ENCODE measurements around the gene ITCH.
"Not testable (repeated sequence)": the region's sequence is repeated elsewhere in the genome, so short reads cannot be mapped to it uniquely, and the experiment has no call there.

Gene ITCH

DNA sequence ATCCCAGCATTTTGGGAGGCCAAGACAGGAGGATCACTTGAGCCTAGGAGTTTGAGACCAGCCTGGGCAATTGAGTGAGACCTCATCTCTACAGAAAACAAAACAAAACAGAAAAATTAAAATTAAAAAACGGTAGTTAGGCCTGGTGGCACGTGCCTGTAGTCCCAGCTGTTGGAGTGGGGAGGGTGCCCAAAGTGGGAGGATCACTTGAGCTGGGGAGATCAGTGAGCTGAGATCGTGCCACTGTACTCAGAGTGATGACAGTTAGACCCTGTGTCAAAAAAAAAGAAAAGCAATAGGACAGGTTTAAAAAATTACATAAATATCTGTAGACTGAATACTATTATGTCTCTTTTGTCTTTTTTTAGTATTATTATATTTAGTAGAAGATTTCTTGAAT, 64.3 kb downstream of the ITCH start:
- no peak overlapping the region for H3K27ac ChIP-seq (ENCODE audit: low read length)
- peaks cover 4% of the 10 kb centered on the region; the same call in 1 of the 2 replicates for H3K36me3 ChIP-seq (ENCODE audit: control insufficient read depth, insufficient read depth, low read length)
- H3K4me1 ChIP-seq (ENCODE audit: control insufficient read depth, insufficient read depth, low read length) = no peaks in the 10 kb centered on the region
- H3K27me3 ChIP-seq (ENCODE audit: control insufficient read depth, insufficient read depth, low read length) = no peaks in the 10 kb centered on the region
- no CpG with 5 or more reads among the region's 3 CpGs for WGBS (ENCODE audit: insufficient coverage, insufficient read length)
- no peaks in the 10 kb centered on the region for H3K9me3 ChIP-seq (ENCODE audit: control insufficient read depth, insufficient read depth, low read length)
- no peak for DNase-seq (ENCODE audit: low read depth, low spot score)
- H3K4me3 ChIP-seq (ENCODE audit: low read length) = no peak overlapping the region

DNA sequence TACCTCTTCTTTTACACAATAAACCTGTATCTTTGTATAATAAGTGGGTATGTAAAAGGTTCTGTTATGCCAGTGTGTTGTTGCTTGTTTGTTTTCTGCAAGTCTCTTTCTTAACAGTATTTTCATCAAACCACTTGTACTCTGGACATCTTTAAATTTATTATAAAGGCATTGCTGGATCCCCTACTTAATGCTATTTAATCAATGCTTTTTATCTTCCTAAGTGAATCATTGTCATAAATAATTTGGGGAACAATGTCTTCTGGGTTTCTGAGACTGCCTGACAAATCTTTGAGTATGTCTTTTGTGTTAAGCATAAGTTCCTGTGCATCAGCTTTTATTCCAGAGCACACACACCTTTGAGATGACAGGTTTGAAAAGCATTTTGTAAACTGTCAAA, 64.7 kb downstream of the ITCH start:
- no peak overlapping the region for H3K4me3 ChIP-seq (ENCODE audit: low read length)
- no peaks in the 10 kb centered on the region for H3K9me3 ChIP-seq (ENCODE audit: control insufficient read depth, insufficient read depth, low read length)
- H3K36me3 ChIP-seq (ENCODE audit: control insufficient read depth, insufficient read depth, low read length) = peaks cover 4% of the 10 kb centered on the region; the same call in 1 of the 2 replicates
- no peaks in the 10 kb centered on the region for H3K27me3 ChIP-seq (ENCODE audit: control insufficient read depth, insufficient read depth, low read length)
- no peaks in the 10 kb centered on the region for H3K4me1 ChIP-seq (ENCODE audit: control insufficient read depth, insufficient read depth, low read length)
- no peak overlapping the region for H3K27ac ChIP-seq (ENCODE audit: low read length)
- DNase-seq (ENCODE audit: low read depth, low spot score) = no peak

- no peak overlapping the region for H3K27ac ChIP-seq (ENCODE audit: low read length)
- H3K4me3 ChIP-seq (ENCODE audit: low read length) = no peak overlapping the region
- H3K36me3 ChIP-seq (ENCODE audit: control insufficient read depth, insufficient read depth, low read length) = no peaks in the 10 kb centered on the region
- H3K4me1 ChIP-seq (ENCODE audit: control insufficient read depth, insufficient read depth, low read length) = no peaks in the 10 kb centered on the region
- no peak for DNase-seq (ENCODE audit: low read depth, low spot score)
- whole genome bisulfite sequencing (ENCODE audit: insufficient coverage, insufficient read length) = no CpG with 5 or more reads among the region's 3 CpGs
- H3K9me3 ChIP-seq (ENCODE audit: control insufficient read depth, insufficient read depth, low read length) = no peaks in the 10 kb centered on the region
- H3K27me3 ChIP-seq (ENCODE audit: control insufficient read depth, insufficient read depth, low read length) = no peaks in the 10 kb centered on the region
Observed at GRCh38 chr20:34431168-34431567, 68.1 kb downstream of the ITCH start.

DNA sequence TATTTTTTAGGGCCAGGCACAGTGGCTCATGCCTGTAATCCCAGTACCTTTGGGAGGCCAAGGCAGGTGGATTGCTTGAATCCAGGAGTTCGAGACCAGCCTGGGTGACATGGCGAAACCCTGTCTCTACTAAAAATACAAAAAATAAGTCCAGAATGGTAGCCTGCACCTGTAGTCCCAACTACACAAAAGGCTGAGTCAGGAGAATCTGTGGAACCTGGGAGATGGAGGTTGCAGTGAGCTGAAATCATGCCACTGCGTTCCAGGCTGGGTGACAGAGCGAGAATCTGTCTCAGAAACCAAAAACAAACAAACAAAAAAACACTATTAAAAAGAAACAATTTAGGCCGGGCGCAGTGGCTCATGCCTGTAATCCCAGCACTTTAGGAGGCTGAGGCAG, 69.6 kb downstream of the ITCH start:
- H3K9me3 ChIP-seq (ENCODE audit: control insufficient read depth, insufficient read depth, low read length); H3K4me3 ChIP-seq (ENCODE audit: low read length); DNase-seq (ENCODE audit: low read depth, low spot score); H3K27ac ChIP-seq (ENCODE audit: low read length); H3K27me3 ChIP-seq (ENCODE audit: control insufficient read depth, insufficient read depth, low read length); H3K4me1 ChIP-seq (ENCODE audit: control insufficient read depth, insufficient read depth, low read length); H3K36me3 ChIP-seq (ENCODE audit: control insufficient read depth, insufficient read depth, low read length): not testable (repeated sequence)
- WGBS (ENCODE audit: insufficient coverage, insufficient read length) = no CpG with 5 or more reads among the region's 6 CpGs

DNA sequence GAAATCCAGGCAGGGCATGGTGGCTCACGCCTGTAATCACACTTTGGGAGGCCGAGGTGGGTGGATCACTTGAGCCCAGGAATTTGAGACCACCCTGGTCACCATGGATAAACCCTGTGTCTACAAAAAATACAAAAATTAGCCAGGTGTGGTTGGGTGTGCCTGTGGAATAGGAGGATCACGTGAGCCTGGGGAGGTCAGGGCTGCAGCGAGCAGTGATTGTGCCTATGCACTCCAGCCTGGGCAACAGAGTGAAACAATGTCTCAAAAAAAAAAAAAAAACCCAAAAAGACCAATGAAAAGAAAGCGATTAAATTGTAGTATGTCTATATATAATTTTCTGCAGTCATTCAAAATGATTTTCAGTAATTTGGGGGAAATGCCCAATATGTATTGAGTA, 70.3 kb downstream of the ITCH start:
- Histone ChIP-seq H3K4me1 (ENCODE audit: control insufficient read depth, insufficient read depth, low read length) (no peaks in the 10 kb centered on the region), H3K9me3 (ENCODE audit: control insufficient read depth, insufficient read depth, low read length) (no peaks in the 10 kb centered on the region), H3K27ac (ENCODE audit: low read length) (no peak overlapping the region), H3K27me3 (ENCODE audit: control insufficient read depth, insufficient read depth, low read length) (no peaks in the 10 kb centered on the region), H3K36me3 (ENCODE audit: control insufficient read depth, insufficient read depth, low read length) (no peaks in the 10 kb centered on the region), H3K4me3 (ENCODE audit: low read length) (no peak overlapping the region)
- DNase-seq (ENCODE audit: low read depth, low spot score) = no peak
- WGBS (ENCODE audit: insufficient coverage, insufficient read length) = no CpG with 5 or more reads among the region's 5 CpGs

- no peak overlapping the region for H3K4me3 ChIP-seq (ENCODE audit: low read length)
- no peak for DNase-seq (ENCODE audit: low read depth, low spot score)
- no peaks in the 10 kb centered on the region; the same call in 1 of the 2 replicates for H3K36me3 ChIP-seq (ENCODE audit: control insufficient read depth, insufficient read depth, low read length)
- no peaks in the 10 kb centered on the region for H3K9me3 ChIP-seq (ENCODE audit: control insufficient read depth, insufficient read depth, low read length)
- H3K27me3 ChIP-seq (ENCODE audit: control insufficient read depth, insufficient read depth, low read length) = no peaks in the 10 kb centered on the region
- no peak overlapping the region for H3K27ac ChIP-seq (ENCODE audit: low read length)
- WGBS (ENCODE audit: insufficient coverage, insufficient read length) = no CpG with 5 or more reads among the region's 1 CpG
- no peaks in the 10 kb centered on the region for H3K4me1 ChIP-seq (ENCODE audit: control insufficient read depth, insufficient read depth, low read length)
Observed at GRCh38 chr20:34435589-34435988, 72.5 kb downstream of the ITCH start.

GRCh38 chr20:34437330-34437986, 74.4 kb downstream of the ITCH start:
- no peak for DNase-seq (ENCODE audit: low read depth, low spot score)
- no peak overlapping the region for H3K4me3 ChIP-seq (ENCODE audit: low read length)
- H3K4me1 ChIP-seq (ENCODE audit: control insufficient read depth, insufficient read depth, low read length) = no peaks in the 10 kb centered on the region
- H3K27ac ChIP-seq (ENCODE audit: low read length) = no peak overlapping the region
- peaks cover 3% of the 10 kb centered on the region; the same call in 1 of the 2 replicates for H3K36me3 ChIP-seq (ENCODE audit: control insufficient read depth, insufficient read depth, low read length)
- H3K9me3 ChIP-seq (ENCODE audit: control insufficient read depth, insufficient read depth, low read length) = no peaks in the 10 kb centered on the region
- WGBS (ENCODE audit: insufficient coverage, insufficient read length) = no CpG with 5 or more reads among the region's 6 CpGs
- no peaks in the 10 kb centered on the region for H3K27me3 ChIP-seq (ENCODE audit: control insufficient read depth, insufficient read depth, low read length)

DNA sequence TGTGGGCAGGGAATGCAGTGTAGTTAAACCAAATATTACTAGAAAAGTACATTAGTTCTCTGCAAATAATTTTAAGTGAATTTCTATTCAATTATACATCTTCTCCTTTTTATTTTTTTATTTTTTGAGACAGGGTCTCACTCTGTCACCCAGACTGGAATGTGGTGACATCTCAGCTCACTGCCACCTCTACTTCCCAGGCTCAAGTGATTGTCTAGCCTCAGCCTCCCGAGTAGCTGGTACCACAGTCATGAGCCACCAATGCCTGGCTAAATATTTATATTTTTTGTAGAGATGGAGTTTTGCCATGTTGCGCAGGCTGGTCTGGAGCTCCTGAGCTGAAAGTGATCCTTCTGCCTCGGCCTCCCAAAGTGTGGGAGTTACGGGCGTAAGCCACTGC, 76.1 kb downstream of the ITCH start:
- Histone ChIP-seq H3K4me3 (ENCODE audit: low read length) (no peak overlapping the region), H3K9me3 (ENCODE audit: control insufficient read depth, insufficient read depth, low read length) (no peaks in the 10 kb centered on the region), H3K27me3 (ENCODE audit: control insufficient read depth, insufficient read depth, low read length) (no peaks in the 10 kb centered on the region), H3K4me1 (ENCODE audit: control insufficient read depth, insufficient read depth, low read length) (no peaks in the 10 kb centered on the region), H3K27ac (ENCODE audit: low read length) (no peak overlapping the region), H3K36me3 (ENCODE audit: control insufficient read depth, insufficient read depth, low read length) (peaks cover 3% of the 10 kb centered on the region; the same call in 1 of the 2 replicates)
- DNase-seq (ENCODE audit: low read depth, low spot score) = no peak
- WGBS (ENCODE audit: insufficient coverage, insufficient read length) = no CpG with 5 or more reads among the region's 5 CpGs

- DNase-seq (ENCODE audit: low read depth, low spot score); H3K27me3 ChIP-seq (ENCODE audit: control insufficient read depth, insufficient read depth, low read length); H3K4me1 ChIP-seq (ENCODE audit: control insufficient read depth, insufficient read depth, low read length); H3K4me3 ChIP-seq (ENCODE audit: low read length); H3K9me3 ChIP-seq (ENCODE audit: control insufficient read depth, insufficient read depth, low read length); H3K27ac ChIP-seq (ENCODE audit: low read length); H3K36me3 ChIP-seq (ENCODE audit: control insufficient read depth, insufficient read depth, low read length): not testable (repeated sequence)
- WGBS (ENCODE audit: insufficient coverage, insufficient read length) = no CpG with 5 or more reads among the region's 3 CpGs
Observed at GRCh38 chr20:34441423-34441822, 78.3 kb downstream of the ITCH start.

GRCh38 chr20:34443546-34443945, 80.5 kb downstream of the ITCH start:
- Histone ChIP-seq H3K9me3 (ENCODE audit: control insufficient read depth, insufficient read depth, low read length) (no peaks in the 10 kb centered on the region), H3K36me3 (ENCODE audit: control insufficient read depth, insufficient read depth, low read length) (peaks cover 7% of the 10 kb centered on the region; the same call in 1 of the 2 replicates), H3K27me3 (ENCODE audit: control insufficient read depth, insufficient read depth, low read length) (no peaks in the 10 kb centered on the region), H3K27ac (ENCODE audit: low read length) (no peak overlapping the region), H3K4me1 (ENCODE audit: control insufficient read depth, insufficient read depth, low read length) (no peaks in the 10 kb centered on the region), H3K4me3 (ENCODE audit: low read length) (no peak overlapping the region)
- WGBS (ENCODE audit: insufficient coverage, insufficient read length) = no CpG with 5 or more reads among the region's 3 CpGs
- DNase-seq (ENCODE audit: low read depth, low spot score) = no peak

Data from iPS DF 6.9 (cell line).